NCI-H2171 treated with DMSO at 0.1 percent for 48 hours (cell line): ENCODE data around the gene MUC13.

Experiments
- DNase-seq: peaks from one replicate; lab custom pipeline; 2025; lab: John Stamatoyannopoulos, UW

The MUC13 gene

DNA sequence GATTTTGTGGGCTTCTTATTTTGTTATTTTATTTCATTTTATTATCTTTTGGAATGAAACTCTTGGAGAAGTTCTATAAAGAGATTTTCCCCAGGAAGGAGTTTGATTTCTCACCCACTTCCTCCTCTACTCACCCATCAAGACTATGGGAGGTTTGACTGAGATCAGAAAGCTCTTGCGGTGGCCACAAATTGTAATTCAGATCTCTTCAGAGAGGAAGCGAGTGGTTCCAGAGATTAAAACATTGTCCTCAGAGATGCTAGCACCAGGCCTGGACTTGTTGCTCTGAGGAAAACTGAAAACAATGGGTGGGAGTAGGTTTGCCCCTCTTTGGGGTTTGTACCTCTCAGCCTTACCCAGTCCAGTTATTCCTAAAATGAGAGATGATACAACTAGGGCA, 8.1 kb upstream of the MUC13 start:
- no peak for DNase-seq

DNA sequence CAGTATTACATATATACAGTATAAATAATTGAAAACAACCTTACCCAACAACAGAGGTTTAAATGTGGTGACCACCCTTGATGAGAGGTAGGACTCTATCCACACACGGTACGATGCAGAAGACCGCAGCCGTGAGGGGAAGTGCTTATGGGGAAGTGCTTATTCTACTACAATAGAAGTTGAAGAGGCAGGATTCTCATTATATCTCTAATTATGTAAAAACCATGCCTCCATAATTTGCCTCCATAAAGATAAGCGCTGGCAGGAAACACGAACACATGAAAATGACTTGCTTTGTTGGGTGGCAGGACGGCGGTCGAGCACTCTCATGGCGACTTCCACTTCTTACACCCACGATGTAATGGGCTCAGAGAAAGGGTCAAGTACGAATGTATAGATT, 7.2 kb upstream of the MUC13 start:
- DNase-seq: no peak

DNA sequence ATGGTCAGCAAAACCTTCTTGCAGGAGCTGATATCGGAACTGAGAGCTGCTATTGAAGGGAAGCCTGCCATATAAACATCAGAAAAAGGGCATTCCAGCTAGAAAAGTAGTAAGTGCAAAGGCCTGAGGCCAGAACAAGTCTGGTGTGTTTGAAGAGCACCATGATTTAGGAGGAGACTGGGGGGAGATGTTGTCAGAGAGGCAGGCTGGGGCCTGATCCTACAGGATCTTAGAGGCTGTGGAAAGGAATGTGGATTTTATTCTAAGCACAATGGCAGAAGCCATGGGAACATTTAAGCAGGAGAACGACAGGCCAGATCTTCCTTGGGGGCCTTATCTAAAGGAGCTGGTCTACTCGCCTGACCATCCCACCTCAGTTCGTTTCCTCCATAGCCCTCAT, 5.1 kb upstream of the MUC13 start:
- DNase-seq: no peak

DNA sequence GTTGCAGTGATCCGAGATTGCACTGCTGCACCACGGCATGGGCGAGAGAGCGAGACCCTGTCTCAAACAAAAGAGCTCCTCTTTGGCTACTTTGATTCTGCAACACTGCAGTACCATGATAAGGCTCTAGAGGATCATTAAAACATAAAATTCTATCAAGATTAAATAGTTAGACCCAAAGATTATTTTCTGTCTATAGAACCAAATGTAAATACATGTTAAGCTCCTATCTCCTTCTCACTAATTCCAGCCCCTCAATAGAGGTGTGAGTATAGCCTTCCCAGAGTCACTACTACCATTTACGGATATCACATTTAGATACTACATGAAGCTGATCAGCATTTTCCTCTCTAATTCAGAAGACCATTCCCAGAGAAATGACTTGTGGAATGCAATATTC, 4.3 kb upstream of the MUC13 start:
- no peak for DNase-seq

DNA sequence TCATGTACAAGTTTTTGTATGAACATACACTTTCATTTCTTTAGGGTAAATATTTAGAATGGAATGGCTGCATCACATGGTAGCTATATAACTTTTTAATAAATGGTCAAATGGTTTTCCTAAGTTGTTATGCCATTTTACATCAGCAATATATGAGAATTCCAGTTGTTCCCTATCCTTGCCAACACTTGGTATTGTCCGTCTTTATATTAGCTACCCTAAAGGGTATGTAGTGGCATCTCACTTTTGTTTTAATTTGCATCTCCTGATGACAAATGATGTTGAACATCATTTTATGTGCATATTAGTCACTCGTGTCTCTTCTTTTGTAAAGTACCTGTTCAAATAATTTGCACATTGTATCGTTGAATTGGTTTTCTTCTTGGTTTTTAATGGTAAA, 2.5 kb upstream of the MUC13 start:
- DNase-seq: no peak

DNA sequence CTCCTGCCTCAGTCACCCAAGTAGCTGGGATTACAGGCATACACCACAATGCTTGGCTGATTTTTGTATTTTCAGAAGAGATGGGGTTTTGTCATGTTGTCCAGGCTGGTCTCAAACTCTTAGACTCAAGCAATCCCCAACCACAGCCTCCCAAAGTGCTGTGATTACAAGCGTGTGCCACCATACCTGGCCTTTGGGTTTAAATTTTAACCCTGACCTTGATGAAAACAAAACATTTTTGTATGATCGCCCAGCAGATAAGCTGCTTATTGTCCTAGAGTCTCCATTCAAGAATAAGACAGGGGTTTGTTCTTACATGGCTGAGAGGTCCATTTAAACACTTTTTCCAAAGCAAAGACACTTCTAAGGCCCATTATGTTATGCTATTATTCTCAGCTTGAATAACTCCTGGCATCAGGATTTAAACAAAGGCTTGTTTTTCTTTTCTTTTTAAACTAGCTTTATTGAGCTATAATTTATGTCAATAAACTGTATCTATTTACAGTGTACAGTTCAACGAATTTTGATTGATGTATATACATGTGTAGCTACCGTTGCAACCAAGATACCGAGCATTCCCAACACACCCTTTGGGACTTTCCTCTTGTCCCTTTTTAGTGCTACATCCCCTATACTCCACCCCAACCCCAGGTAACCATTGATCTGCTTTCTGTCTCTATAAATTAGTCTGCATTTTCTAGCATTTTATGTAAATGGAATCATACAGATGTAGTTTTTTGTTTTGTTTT, 1.4 kb upstream of the MUC13 start:
- no peak for DNase-seq

DNA sequence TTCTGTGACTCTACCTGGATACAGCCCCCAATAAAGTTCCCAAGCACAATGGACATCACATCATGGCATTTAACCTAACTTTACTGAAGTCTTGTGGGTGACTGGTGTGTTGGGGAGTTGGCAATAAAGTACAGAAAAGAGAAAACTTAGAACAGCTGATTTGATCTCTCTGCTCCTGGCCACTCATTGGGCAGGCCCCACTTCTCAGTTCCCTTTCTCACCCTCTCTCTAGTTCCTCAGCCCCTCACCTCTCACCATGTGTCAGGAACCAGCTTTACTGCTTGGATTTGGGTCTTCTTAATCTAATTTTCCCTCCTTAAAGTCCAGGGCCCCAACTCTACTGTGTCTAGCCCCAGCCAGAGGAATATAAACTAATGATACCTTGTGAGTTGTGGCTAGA, 713 bp upstream of the MUC13 start:
- no peak for DNase-seq

DNA sequence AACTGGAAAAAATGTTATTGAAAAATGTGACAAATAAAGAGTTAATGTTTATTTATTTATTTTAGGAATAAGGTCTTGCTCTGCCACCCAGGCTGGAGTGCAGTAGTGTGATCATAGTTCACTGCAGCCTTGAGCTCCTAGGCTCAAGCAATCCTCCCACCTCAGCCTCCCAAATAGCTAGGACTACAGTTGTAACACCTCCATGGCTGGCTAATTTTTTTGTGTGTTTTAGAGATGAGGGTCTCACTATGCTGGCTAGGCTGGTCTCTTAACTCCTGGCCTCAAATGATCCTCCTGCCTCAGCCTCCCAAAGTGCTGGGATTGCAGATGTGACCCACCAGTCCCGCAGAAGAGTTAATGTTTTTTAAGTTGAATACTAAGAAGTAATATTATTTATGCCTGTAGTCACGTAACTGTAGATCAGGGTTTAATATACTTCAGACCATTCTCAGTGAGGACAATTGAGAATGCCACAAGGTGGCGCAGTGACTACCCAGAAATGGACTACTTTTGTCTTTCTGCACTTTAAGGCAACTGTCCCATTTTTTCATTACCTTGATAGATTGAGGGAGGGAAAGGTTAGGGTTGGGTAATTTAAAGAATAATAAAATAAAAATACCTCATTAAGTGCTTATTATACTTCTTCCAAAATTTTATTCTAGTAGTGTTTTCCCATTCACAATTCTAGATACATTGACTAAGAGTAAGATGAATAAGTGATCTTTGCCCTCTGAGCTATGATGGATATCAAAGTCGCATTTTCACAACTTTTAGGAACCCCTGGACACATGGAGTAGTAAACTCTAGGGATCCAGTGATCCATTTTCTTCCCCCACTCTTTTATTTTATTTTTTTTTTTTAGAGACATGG, 6.0 kb downstream of the MUC13 start:
- peak; percentile 55 for DNase-seq

DNA sequence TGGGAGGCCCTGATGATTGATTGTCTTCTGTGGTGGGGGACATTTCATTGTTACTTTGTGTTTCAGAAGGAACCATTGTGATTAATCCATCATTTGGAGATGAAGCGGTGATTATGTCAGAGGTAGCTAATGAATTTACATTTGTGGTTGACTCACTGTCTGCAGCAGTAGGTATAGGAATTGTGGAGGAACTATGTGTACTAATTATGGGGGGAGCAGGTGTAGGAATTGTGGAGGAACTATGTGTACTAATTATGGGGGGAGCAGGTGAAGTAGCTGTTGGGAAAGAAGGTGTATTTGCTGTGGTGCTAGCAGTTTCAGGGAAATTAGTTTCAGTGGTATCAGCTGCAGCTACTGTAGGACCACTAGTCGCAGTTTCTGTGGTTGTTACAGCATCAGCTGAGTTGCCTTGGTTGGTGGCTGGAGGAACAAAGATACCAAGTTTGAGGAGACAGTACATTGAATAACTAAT, 6.9 kb downstream of the MUC13 start:
- DNase-seq: no peak

DNA sequence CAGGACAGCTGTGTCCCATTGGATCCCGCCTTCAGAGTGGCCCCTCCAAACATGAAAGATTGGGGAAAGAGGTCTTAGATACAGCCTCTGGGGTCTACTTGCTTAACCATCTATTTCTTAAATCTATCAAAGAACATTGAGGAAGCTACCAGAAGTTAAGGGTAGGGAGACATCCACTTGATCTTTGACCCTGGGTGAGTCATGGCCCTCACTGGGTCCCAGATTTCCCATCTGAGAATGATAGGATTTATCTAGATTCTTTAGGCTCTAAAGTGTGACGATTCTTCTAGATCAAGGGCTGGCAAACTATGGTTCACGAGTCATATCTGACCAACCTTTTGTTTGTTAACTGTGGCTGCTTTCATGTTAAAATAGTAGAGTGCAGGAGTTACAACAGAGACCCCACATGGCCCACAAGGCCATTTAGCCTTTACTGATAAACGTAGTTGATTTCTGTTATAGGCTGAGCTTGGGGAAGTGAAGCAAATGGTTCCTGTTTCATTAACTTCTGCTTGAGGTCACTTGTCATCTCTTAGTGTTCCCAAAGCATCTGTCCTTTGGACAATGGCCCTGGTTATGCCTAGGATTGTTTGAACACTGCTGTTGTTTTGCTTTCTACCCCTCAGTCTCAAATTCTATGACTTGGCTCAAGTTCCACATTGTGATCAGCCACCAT, 8.0 kb downstream of the MUC13 start:
- no peak for DNase-seq

DNA sequence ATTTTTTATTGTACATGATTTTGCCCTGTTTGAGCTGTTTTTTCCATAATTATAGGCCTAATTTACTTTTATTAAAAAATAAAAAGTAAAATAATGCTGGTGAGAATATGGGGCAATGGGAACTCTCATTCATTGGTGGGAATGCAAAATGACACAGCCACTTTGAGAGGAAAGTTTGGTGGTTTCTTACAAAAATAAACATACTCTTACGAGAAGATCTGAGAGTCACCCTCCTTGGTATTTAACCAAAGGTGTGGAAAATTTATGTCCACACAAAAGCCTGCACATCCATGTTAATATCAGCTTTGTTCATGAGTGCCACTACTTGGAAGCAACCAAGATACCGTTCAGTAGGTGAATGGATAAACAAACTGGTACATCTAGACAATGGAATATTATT, 9.8 kb downstream of the MUC13 start:
- DNase-seq: no peak

DNA sequence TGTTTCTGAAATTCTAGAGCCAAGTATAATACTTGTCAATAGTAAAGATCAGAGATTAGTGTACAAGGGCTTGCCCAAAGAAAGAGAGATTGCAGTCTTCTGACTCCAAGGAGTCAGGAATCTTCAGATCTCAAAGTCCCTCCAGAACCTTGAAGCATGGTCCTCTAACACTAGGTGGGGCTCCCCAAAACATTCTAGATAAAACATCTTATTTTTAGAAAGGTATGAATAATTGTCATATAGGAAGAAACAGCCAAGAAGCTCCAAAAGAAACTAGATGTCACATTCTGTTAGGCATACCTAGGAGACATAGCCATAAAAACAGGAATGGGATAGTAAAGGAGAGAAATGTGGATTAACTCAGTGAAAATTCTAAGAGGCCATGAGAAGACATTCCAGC, 10.7 kb downstream of the MUC13 start:
- no peak for DNase-seq

DNA sequence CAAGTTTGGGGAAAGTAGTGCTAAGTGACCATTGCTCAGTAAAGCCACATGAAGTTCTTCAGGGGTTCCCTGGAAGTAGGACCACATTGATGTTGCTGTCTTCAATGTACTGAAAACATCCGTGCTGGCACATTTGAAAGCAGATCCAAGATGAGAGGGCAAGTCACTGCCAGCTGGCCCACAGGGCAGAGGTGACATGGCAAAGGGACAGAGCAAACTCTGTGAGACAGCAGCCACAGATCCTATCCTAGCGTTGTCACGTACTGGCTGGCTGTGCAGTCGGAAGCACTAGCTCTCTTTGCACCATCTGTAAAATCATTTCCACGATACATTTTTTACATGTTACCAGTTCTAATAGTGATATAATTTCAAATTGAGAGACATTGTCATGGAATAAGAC, 13.8 kb downstream of the MUC13 start:
- DNase-seq: no peak

DNA sequence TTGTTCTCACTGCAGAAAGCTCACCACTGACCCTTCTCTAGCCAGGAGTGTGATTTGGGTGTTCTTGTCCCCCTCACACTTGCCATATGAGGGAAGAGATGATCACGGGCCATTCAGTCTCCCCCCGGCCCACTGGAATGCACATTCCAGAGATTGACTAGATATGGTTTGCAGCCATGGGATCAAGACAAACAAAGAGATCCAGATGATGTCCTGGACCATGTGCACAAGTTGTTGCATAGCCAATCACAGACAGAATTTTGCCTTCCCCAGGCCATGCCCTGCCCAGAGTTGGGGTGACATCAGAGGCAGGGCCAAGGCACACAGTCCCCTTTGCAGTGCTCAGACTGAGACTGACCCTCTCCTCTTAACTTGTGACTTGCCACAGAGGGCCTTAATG, 14.8 kb downstream of the MUC13 start:
- DNase-seq: no peak

DNA sequence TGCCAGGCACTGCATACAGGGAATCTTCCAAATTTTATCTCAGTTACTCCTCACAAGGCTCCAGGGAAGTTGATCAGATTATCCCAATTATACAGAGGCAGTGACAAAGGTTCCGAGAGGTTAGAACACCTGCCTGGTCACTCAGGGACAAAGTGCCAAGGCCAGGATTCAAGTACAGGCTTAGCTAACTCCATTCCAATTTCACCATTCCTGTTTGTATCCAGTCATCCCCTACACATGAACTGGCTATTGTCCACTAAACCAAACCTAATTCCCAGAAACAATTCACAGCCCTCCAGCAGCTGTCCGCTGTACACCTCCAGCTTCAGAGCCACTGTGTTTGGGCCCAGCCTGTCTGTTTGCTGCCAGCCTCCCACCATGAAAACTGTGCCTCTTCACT, 16.0 kb downstream of the MUC13 start:
- DNase-seq: no peak

DNA sequence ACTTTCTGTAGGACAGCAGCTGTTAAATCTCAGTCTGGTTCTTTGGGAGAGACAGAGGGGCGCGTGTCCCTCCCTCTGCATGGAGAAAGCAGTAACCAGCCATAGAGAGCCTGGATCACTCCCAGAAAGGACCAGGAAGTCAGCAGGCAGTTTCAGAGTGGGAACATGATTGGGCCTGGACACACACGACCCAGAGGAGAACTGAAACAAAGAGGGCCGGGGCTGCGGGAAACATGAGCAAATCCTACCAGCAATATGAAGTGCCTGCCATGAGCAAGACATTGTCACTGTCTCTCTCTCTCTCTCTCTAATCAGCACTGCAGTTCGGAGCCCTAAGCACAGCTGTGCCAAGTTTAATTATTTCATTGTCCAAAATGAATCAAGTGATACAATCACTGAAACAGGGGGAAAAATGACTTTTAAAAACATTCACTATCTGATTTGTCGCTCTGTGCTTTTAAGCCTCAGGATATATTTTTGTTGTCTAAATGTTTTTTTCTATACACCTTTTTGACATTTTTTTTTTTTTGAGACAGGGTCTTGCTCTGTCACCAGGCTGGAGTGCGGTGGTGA, 17.6 kb downstream of the MUC13 start:
- no peak for DNase-seq

DNA sequence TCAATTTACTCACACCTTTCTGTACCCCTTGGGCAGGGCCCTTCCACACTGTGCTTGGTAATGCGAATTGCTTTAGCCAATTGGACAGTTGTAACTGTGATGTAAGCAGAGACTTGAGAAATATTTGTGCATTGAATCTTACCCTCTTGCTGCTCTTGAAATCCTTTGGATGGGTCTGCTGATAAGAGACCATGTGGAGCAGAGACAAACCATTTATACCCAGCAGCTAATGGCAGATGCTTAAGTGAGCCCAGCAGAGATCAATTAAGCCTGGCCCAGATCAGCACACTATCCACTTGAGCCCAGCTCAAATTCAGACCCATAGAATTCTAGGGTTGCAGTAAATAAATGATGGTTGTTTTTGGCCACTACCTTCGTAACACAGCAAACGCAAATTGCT, 19.3 kb downstream of the MUC13 start:
- no peak for DNase-seq

DNA sequence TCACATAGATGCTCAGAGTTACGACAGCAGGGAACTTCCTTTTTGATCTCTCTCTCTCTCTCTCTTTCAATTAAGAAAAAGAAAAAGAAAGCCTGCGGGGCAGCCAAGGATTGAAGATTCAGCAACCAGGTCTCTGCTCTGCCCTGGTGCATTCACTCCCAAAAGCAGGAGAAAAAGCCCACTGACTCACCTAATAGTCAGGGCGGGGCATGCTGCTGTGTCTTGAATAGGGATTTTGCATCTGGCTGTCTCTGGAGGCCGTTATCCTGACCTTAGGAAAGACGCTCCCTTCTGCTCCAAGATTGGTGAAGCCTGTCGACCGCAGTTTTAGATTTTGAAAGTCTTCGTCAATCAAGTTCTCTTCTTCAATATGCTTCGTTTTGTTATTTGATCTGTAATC, 26.6 kb downstream of the MUC13 start:
- DNase-seq: no peak

DNA sequence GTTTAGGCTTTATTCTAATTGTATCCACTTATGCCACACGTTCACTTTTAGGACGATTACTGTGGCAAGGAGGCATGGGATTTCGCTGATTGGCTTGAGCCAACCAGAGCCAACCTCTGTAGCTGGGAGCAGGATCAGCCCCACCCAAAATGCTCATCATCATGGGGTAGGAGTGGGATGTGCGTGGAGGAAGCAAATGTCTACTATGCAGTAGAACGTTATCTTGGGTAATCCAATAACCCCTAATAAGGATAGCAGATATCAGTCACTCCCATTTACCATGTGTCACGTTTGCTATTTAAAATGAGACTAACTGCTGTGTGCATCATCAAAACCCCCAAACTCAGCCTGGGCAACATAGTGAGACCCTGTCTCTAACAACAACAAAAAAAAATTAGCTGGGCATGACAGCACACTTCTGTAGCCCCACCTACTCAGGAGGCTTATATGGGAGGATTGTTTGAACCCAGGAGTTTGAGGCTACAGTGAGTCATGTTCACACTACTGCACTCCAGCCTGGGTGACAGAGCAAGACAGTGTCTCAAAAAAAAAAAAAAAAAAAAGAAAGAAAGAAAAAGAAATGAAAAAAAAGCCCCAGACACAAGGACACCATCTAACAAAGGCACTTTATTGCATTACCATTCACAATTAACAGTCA, 29.6 kb downstream of the MUC13 start:
- DNase-seq: no peak

DNA sequence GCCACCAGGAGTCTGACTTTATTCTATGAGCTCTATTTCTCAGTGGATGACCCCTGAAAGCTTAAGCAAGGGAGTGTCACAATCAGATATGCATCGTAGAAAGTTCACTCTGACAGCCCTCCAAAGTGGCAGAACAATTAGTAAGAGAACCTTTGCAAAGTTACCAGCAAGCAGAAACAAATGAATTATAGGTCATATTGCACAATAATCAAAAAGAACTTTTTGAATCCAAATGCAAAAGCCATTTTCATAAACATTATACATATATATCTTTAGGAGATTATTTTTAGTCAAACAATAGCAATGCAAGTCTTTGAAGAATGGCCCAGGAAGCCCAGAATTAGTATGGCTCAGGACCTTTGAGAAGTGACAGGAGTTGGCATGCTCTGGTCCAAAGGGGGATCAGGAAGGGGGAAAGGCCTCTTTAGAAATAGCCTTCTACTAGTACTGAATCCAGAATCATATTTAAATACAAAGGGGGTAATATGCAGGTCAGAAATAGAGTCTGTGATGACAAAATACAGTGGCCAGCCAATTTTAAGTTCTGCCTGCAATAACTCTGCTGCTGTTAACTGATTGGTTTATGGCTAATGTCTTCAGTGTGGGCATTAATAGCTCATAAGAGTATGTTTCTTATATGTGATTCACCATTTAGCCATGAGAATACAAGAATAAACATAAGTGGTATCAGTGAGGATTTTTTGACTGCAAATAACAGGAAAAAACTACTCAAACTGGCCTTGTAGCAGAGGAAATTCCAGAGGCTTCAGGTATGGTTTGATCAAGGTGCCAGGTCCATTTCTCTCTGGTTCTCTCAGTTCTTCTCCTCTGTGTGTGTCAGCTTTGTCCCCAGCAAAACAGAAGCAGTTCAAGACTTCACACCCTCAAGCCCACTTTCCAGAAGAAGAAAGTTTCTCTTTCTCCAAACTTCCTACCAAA, 30.4 kb downstream of the MUC13 start:
- DNase-seq: no peak
